Kidney glomerular epithelial cell (primary cell): Measurements from ENCODE around the gene SLC6A19.
"Not testable (repeated sequence)": the region's sequence is repeated elsewhere in the genome, so short reads cannot be mapped to it uniquely, and the experiment has no call there.

ENCODE experiments used
- DNase-seq: peaks from one replicate; lab custom pipeline; 2025; lab: John Stamatoyannopoulos, UW

The SLC6A19 gene

GRCh38 chr5:1265461-1266455, 64.4 kb downstream of the SLC6A19 start:
- no peak for DNase-seq

- no peak for DNase-seq
These were observed 65.4 kb downstream of the SLC6A19 start for GRCh38 chr5:1266791-1267190.

- not testable (repeated sequence) for DNase-seq
These were observed 66.1 kb downstream of the SLC6A19 start for GRCh38 chr5:1267464-1267863.

- no peak for DNase-seq
These were observed 66.7 kb downstream of the SLC6A19 start for GRCh38 chr5:1268056-1268455.

- no peak for DNase-seq
These were observed 67.3 kb downstream of the SLC6A19 start for GRCh38 chr5:1268666-1269065.

GRCh38 chr5:1270426-1270825, 69.0 kb downstream of the SLC6A19 start:
- DNase-seq: no peak

- no peak for DNase-seq
These were observed 69.8 kb downstream of the SLC6A19 start for GRCh38 chr5:1270933-1271914.

GRCh38 chr5:1272201-1272600, 70.8 kb downstream of the SLC6A19 start:
- DNase-seq: no peak

GRCh38 chr5:1273745-1274144, 72.3 kb downstream of the SLC6A19 start:
- DNase-seq: no peak

- no peak for DNase-seq
These were observed 73.1 kb downstream of the SLC6A19 start for GRCh38 chr5:1274471-1274870.
